GM12874 (cell line): ENCODE data around the gene KLHL6.

Experiments used
- TF ChIP-seq, protein P1 (sequence below): IDR thresholded peaks from 2 replicates; pipeline ENCODE4 v1.5.1; 2011; ENCODE audit warnings: low read depth, mild to moderate bottlenecking, control low read depth, low read length, moderate library complexity; ENCODE audit not compliant: insufficient read depth

Gene KLHL6

DNA sequence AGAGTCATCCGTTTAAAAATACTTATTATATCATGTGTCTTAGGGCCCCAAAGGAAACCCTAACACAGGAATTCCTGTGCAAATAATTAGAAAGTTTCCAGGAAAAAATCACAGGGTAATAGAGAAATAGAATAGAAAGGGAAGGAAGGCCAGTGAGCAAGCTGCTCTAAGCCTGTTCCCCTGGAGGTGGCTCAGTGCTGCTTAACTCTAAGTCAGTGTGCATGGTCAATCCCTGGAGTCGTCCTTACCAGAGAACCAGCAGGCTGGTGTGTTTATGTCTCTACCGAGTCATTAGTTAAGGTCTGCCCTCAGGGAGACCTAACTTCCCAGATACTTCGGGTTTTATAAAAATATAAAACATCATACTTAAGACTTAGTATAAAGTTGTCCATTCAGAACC is 106.1 kb downstream of the KLHL6 start:
- TF ChIP-seq, protein P1, sequence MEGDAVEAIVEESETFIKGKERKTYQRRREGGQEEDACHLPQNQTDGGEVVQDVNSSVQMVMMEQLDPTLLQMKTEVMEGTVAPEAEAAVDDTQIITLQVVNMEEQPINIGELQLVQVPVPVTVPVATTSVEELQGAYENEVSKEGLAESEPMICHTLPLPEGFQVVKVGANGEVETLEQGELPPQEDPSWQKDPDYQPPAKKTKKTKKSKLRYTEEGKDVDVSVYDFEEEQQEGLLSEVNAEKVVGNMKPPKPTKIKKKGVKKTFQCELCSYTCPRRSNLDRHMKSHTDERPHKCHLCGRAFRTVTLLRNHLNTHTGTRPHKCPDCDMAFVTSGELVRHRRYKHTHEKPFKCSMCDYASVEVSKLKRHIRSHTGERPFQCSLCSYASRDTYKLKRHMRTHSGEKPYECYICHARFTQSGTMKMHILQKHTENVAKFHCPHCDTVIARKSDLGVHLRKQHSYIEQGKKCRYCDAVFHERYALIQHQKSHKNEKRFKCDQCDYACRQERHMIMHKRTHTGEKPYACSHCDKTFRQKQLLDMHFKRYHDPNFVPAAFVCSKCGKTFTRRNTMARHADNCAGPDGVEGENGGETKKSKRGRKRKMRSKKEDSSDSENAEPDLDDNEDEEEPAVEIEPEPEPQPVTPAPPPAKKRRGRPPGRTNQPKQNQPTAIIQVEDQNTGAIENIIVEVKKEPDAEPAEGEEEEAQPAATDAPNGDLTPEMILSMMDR, result no peak

DNA sequence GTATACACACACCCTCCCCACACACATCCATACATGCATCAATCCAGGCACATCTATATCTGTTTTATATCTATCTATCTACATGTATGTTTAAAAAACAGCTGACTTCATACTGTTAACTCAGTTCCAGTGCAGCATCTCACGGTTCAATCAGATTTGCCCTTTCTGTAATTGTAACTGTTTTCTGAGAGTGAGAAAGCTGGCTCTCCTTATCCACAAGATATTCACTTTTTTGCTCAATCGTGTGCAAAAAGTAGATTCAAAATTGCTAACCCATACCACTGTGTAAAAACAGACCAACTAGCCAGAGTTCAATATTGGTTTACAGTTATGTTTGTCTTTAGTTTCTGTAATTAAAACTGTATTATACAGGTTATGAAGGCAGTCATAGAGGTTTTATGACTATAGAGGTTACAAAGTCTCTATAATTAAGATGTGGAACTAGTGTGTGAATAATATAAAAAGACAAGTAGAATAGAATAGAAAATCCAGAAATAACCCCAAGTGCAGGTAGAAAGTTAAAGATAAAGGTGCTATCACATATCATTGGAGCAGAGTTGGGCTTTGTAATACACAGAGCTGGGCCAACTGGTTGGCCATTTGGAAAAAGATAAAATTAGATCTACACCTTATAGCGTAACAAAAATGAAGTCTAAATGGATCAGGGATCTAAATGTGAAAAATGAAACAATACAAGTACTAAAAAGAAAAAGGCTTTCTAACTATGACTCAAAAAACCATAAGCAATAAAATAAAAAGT is 107.0 kb downstream of the KLHL6 start:
- TF ChIP-seq, protein P1, result no peak

DNA sequence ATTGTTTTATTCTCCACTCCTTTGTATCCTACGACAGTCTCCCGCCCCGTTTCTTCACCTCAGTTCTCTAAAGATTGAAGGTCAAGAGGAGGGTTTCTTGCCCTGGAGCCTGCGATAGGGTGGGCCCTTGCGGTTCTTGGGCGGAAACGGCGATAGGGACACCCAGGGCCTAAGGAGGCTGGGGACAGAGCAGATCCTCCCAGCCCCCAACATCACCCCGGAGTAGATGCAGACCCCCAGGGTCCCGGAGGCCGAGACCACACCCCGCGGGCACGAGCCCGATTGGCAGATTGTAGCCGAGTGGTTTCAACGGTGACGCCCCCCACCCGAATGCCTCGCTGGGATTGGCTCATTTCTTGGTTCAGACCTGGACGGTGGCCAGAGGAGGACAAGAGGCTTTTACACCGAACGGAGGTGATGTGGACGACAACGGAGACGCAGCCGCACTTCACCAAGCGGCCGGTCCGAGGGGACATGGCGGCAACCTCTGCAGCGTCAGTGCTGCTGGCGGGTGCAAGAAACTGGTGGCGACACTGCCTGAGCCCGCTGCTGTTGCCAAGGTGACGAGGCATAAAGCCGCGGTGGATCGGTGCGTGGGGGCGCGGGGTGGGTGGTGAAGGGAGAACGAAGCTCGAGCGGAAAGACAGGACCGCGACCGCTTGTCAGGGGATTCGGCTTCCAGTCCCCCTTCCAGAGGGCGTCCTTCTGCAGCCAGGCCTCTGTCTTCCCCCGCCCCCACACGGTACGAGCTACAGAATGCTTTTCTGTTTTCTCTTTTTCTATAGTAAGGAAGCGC is 108.1 kb downstream of the KLHL6 start:
- TF ChIP-seq, protein P1, result no peak

DNA sequence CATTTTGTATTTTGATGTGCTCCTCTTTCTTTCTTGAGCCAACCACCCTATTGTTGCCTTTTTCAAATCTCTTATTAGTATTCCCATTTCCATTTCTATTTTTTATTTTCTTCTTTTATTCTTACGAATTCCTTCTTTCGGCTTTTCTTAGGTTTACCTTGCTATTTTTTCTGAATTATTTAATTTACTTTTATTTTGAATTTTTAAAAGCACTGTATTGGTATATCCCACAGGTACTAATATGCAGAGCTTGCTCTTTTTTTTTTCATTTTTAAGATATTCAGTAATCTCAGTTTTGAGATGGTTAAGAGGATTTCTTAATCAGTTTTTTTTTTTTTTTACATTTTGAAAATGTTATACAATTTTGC is 108.7 kb downstream of the KLHL6 start:
- TF ChIP-seq, protein P1, result no peak

DNA sequence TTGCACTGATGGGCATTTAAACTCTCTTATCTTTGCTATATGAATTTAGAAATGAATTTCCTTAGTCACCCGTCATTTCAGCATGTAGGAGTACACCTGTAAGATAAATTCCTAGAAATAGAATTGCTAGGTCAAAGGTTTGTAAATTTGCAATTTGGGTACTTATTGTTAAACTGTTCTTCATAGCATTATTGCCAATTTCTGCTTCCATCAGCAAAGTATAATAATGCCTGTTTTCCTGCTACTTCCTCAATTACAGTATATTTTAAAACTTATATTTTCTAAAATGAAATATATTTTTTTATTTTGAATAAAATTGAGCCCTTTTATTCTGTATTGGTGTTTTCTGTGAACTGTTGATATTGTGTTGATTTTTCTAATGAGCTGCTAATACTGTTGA is 110.8 kb downstream of the KLHL6 start:
- TF ChIP-seq, protein P1, result no peak

DNA sequence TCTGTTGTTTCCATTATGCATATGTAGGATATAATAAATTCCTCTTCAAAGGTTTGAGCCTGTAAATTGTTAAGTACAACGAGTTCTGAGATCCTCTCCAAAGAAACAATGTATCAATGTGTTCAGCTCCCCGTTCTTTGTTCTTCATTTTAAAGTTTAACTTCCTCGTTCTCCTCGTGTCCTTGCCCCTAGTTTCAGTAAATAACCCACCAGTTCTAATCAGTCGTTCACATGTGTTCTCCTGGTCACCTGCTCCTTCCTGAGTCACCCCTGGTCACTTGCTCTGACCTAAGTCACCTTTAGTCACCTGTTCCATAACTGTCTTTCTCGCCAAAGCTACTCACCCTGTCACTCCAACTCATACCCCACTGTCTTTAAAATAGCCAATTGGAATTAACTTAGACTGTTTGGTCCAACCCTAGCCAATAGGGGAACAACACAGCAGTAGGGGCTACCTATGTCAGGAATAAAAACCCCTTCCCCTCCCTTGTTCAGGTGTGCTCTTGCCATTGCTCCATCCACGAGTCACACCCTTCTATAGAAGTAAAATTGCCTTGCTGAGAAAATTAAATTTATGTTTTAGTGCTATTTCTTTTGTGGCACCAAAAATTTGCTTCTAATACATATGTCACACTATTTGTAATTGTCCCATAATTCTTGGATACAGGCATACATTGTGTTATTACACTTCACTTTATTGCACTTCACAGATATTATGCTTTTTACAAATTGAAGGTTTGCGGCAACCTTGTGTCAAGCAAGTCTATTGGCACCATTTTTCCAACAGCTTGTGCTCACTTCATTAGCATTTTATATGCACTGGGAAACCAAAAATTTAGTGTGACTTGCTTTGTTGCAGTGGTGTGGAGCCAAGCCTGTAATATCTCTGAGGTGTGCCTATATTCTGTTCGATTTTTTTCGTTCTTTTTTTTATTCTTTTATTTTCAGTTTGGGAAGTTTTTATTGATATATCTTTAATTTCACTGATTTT is 111.8 kb downstream of the KLHL6 start:
- TF ChIP-seq, protein P1, result no peak

DNA sequence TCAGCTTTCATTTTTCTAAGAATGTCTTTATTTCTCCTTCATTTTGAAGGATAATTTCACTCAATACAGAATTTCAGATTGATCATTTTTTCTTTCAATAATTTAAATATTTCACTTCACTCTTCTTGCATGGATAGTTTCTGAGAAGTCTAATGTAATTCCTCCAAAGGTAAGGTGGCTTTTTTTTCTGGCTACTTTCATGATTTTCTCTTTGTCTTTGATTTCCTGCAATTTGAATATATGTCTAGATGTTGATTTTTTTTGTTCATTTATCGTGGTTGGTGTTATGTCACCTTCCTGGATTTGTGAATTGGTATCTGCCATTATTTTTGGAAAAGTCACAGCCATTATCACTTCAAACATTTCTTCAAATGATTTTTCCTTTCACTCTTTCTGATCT is 112.5 kb downstream of the KLHL6 start:
- TF ChIP-seq, protein P1, result no peak
